IPS DF 6.9 (cell line): ENCODE measurements around the gene TMEM232.
"Not testable (repeated sequence)": the region's sequence is repeated elsewhere in the genome, so short reads cannot be mapped to it uniquely, and the experiment has no call there.

Source experiments
- DNase-seq: peaks from one replicate; pipeline ENCODE4 v3.0.0-alpha.2; 2013; ENCODE audit warnings: low read depth, low spot score
- H3K27ac ChIP-seq: one replicate; pipeline ENCODE4 v1.5.1; 2013; ENCODE audit warnings: low read length, control low read depth
- H3K27me3 ChIP-seq: 2 replicates; pipeline ENCODE4 v1.6.1; 2013; ENCODE audit warnings: mild to moderate bottlenecking, low read length; ENCODE audit not compliant: control insufficient read depth, insufficient read depth
- H3K36me3 ChIP-seq: 2 replicates; pipeline ENCODE4 v1.6.1; 2013; ENCODE audit warnings: low read length; ENCODE audit not compliant: control insufficient read depth, insufficient read depth
- H3K4me1 ChIP-seq: 2 replicates; pipeline ENCODE4 v1.6.1; 2013; ENCODE audit warnings: low read length; ENCODE audit not compliant: control insufficient read depth, insufficient read depth
- H3K4me3 ChIP-seq: 2 replicates; pipeline ENCODE4 v1.5.1; 2013; ENCODE audit warnings: mild to moderate bottlenecking, low read length
- H3K9me3 ChIP-seq: 2 replicates; pipeline ENCODE4 v1.6.1; 2013; ENCODE audit warnings: low read length, inconsistent platforms; ENCODE audit not compliant: control insufficient read depth, insufficient read depth
- WGBS: extraction: QIAGEN DNeasy Blood & Tissue Kit; methylation state at CpG from one replicate; pipeline ENCODE4 v1.1.7; 2013; ENCODE audit warnings: mixed read lengths, missing lambda C conversion rate; ENCODE audit not compliant: insufficient read length, insufficient coverage; 5-methylcytosine and 5-hydroxymethylcytosine counted together

The TMEM232 gene

DNA sequence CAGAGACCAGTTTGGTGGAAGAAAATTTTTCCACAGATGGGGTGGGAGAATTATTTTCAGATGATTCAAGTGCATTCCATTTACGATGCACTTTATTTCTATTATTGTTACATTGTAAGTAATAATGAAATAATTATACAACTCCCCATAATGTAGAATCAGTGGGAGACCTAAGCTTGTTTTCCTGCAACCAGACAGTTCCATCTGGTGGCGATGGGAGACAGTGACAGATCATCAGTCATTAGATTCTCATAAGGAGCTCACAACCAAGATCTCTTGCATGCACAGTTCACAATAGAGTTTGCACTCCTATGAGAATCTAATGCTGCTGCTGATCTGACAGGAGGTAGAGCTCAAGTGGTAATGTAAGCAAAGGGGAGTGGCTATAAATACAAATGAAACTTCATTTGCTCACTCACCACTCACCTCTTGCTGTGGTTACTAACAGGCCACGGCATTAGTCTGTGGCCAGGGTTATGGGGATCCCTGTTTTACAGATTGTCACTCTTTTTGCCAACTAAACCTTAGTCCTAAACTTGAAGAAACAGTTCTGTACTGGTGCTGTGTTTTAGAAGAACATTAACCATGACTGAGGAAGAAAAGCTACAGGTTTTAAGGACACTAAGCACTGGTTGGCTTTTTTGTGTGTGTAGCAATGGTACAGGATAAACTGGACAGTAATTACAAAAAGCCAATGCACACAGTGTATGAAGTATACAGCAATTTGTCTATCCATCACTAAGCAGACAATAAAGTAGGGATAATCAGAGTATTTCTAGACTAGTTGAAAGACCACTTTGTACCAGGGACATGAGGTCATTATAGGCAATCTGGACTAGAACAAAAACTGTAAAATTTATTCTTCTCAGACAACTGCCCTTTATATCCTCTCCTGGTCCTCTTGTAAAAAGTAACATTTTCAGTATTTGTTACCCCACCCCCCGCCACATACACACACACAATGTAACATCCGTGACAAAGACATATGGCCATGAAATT lies 9.9 kb downstream of the TMEM232 start:
- no peak overlapping the region for H3K4me3 ChIP-seq
- H3K36me3 ChIP-seq = no peaks in the 10 kb centered on the region
- H3K4me1 ChIP-seq = no peaks in the 10 kb centered on the region
- H3K27ac ChIP-seq = no peak overlapping the region
- H3K27me3 ChIP-seq = no peaks in the 10 kb centered on the region
- DNase-seq = no peak
- no CpG with 5 or more reads among the region's 5 CpGs for WGBS
- H3K9me3 ChIP-seq = no peaks in the 10 kb centered on the region

DNA sequence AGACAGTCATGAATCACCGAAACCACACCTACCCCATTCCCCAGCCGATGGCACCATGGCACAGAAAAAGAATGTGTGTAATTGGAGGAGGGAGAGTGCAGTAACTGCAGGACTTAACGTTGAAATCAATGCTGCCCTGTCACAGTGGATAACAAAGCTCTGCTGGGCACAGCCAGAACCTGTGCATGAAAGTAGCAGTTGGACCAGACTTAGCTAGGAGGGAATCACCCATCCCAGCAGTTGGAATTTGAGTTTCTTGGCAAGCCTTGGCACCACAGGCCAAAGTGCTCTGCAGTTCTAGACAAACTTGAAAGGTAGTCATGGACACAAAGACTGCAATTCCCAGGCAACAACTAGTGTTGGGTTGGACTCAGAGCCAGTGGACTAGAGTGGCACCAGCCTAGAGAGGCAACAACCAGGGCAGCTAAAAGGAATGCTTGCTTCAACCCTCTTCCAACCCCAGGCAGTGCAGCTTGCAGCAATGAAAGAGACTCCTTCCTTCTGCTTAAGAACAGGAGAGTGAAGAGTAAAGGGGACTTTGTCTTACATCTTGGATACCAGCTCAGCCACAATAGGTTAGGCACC lies 19.1 kb downstream of the TMEM232 start:
- Histone ChIP-seq H3K27ac (no peak overlapping the region), H3K4me3 (no peak overlapping the region), H3K4me1 (no peaks in the 10 kb centered on the region), H3K36me3 (no peaks in the 10 kb centered on the region), H3K27me3 (no peaks in the 10 kb centered on the region), H3K9me3 (no peaks in the 10 kb centered on the region)
- WGBS = no CpG with 5 or more reads among the region's 3 CpGs
- no peak for DNase-seq

DNA sequence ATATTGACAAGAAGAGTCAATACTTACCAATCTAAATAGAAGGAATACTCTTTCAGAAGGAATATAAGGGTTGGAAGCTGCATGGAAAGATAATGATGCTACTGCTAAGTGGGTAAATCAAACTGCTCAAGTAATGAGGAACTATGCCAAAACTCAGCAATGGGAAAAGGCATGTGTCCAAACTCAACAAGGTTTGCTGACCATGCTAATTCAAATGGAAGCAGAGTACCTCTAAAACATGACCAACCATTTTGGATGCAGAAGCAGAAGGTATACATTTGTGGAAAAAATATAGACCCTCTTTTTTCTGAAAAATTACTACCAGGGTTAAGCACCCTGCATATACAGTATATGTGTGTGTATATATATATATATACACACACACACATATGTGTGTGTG lies 21.1 kb downstream of the TMEM232 start:
- no peaks in the 10 kb centered on the region for H3K27me3 ChIP-seq

DNA sequence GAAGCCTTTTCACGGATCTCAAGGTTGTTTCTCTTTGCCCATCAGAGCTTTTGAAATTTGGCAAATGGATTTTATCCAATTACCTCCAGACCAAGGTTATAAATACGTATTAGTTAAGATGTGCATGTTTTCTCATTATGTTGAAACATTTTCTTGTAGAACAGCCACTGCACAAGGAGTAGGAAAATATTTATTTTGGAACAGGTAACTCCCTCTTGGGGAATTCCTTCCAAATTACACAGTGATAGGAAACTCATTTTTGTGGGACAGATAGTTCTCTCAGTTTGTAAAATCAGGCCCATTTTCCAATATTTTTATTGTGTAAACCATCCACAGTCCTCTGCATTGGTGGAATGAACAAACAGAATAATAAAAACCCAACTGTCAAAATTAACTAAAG lies 23.0 kb downstream of the TMEM232 start:
- no peak overlapping the region for H3K27ac ChIP-seq
- no peaks in the 10 kb centered on the region for H3K27me3 ChIP-seq
- no peaks in the 10 kb centered on the region for H3K36me3 ChIP-seq
- DNase-seq = no peak
- H3K4me1 ChIP-seq = no peaks in the 10 kb centered on the region
- WGBS = no CpG with 5 or more reads among the region's 2 CpGs
- no peaks in the 10 kb centered on the region for H3K9me3 ChIP-seq
- no peak overlapping the region for H3K4me3 ChIP-seq

More for the DNA sequence above, 21.1 kb downstream of the TMEM232 start:
- no peak for DNase-seq
- H3K9me3 ChIP-seq = no peaks in the 10 kb centered on the region
- no peaks in the 10 kb centered on the region for H3K36me3 ChIP-seq
- H3K4me3 ChIP-seq = no peak overlapping the region
- H3K27ac ChIP-seq = no peak overlapping the region
- H3K4me1 ChIP-seq = no peaks in the 10 kb centered on the region

DNA sequence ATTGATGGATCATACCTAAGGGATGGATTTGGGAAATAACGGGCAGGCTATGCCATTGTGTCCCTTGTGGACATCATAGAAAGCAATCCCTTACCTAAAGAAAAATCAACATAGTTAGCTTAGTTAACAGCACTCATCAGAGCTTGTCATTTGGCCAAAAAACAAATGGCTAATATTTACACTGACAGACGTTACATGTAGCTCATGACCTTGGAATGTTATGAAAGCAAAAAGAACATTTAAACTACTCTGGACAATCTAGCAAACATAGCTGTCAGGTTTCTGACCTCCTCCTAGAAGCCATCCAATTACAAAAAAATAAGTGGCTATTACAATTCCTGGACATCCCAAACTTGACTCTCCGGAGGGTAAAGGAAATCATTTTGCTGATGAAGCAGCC lies 23.8 kb downstream of the TMEM232 start:
- WGBS = no CpG with 5 or more reads among the region's 3 CpGs
- Histone ChIP-seq H3K27me3 (no peaks in the 10 kb centered on the region), H3K4me3 (no peak overlapping the region), H3K27ac (no peak overlapping the region), H3K9me3 (no peaks in the 10 kb centered on the region), H3K4me1 (no peaks in the 10 kb centered on the region), H3K36me3 (no peaks in the 10 kb centered on the region)
- no peak for DNase-seq

DNA sequence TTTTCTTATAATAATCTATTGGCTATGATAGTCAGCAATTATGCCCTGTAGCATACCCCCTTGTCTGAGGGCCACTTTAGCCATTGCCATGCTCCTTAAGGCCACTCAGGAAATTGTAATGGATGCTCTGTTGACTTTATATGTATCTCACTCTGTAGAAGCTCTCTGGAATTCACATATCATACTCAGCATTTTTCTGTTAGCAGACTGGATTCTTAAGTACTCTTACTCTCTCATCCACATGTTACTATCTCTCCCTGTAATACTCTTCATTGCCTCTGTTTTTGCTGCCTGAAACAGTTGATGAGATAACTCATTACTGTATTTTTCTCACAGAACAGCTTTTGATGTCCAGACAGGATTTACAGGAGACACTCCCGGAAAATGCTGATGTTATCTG lies 24.2 kb downstream of the TMEM232 start:
- no peak for DNase-seq
- Histone ChIP-seq H3K27ac (no peak overlapping the region), H3K4me3 (no peak overlapping the region), H3K27me3 (no peaks in the 10 kb centered on the region), H3K4me1 (no peaks in the 10 kb centered on the region), H3K36me3 (no peaks in the 10 kb centered on the region), H3K9me3 (no peaks in the 10 kb centered on the region)
- WGBS = no CpG with 5 or more reads among the region's 1 CpG

DNA sequence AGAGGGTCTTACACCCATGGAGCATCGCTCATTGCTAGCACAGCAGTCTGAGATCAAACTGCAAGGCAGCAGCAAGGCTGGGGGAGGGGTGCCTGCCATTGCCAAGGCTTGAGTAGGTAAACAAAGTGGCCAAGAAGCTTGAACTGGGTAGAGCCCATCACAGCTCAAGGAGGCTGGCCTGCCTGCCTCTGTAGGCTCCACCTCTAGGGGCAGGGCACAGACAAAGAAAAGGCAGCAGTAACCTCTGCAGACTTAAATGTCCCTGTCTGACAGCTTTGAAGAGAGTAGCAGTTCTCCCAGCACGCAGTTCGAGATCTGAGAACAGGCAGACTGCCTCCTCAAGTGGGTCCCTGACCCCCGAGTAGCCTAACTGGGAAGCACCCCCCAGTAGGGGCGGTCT lies 33.8 kb downstream of the TMEM232 start:
- WGBS = no CpG with 5 or more reads among the region's 5 CpGs

DNA sequence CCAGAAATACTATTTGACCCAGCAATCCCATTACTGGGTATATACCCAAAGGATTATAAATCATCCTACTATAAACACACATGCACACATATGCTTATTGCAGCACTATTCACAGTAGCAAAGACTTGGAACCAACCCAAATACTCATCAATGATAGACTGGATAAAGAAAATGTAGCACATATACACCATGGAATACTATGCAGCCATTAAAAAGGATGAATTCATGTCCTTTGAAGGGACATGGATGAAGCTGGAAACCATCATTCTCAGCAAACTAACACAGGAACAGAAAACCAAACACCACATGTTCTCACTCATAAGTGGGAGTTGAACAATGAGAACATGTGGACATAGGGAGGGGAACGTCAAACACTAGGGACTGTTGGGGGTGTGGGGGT lies 35.9 kb downstream of the TMEM232 start:
- H3K36me3 ChIP-seq, H3K4me1 ChIP-seq, H3K27me3 ChIP-seq, H3K27ac ChIP-seq, H3K9me3 ChIP-seq, H3K4me3 ChIP-seq, DNase-seq: not testable (repeated sequence)
- WGBS = no CpG with 5 or more reads among the region's 1 CpG

More for the DNA sequence above, 33.8 kb downstream of the TMEM232 start:
- H3K4me3 ChIP-seq, H3K9me3 ChIP-seq, H3K4me1 ChIP-seq, H3K27me3 ChIP-seq, H3K36me3 ChIP-seq, H3K27ac ChIP-seq, DNase-seq: not testable (repeated sequence)

DNA sequence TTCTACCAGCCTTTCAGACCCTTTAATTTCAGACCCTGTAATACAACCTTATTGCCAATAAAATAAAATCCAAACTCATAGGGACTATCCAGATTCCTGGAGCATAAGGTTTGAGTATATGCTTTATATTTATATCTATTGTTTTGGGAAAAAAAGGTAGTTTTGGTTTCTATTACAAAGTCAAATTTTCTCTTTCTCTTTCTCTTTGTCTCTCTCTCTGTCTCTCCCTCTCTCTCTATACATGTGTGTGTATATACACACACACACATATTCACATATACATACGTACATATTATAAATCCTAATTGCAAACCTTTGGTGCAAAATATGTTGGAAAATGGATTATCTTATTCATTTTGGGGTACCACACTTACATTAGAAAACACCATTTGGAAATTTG lies 39.0 kb downstream of the TMEM232 start:
- no peak overlapping the region for H3K4me3 ChIP-seq
- no CpG with 5 or more reads among the region's 1 CpG for WGBS
- no peaks in the 10 kb centered on the region for H3K36me3 ChIP-seq
- H3K4me1 ChIP-seq = no peaks in the 10 kb centered on the region
- no peak overlapping the region for H3K27ac ChIP-seq
- DNase-seq = no peak
- no peaks in the 10 kb centered on the region for H3K27me3 ChIP-seq
- H3K9me3 ChIP-seq = no peaks in the 10 kb centered on the region

DNA sequence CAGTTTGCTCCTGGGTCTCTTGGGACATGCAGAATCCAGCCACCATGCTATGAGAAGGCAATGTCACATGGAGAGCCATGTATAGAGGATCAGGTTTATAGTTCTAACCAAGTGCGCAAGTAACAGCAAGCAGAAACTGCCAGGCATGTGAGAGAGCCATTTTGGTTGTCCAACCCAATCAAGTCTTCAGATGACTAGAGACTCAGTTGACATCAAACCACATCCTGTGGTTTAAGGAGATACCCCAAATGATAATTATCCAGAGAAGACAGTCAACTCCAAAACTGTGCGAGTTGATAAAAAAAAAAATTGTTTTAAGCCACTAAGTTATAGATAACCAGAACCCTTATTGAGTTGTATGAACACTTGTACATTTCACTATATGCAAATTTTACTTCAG lies 40.2 kb downstream of the TMEM232 start:
- no peaks in the 10 kb centered on the region for H3K4me1 ChIP-seq
- DNase-seq = no peak
- H3K4me3 ChIP-seq = no peak overlapping the region
- no peaks in the 10 kb centered on the region for H3K36me3 ChIP-seq
- no peaks in the 10 kb centered on the region for H3K9me3 ChIP-seq
- no peaks in the 10 kb centered on the region for H3K27me3 ChIP-seq
- WGBS = no CpG with 5 or more reads among the region's 2 CpGs
- H3K27ac ChIP-seq = no peak overlapping the region

DNA sequence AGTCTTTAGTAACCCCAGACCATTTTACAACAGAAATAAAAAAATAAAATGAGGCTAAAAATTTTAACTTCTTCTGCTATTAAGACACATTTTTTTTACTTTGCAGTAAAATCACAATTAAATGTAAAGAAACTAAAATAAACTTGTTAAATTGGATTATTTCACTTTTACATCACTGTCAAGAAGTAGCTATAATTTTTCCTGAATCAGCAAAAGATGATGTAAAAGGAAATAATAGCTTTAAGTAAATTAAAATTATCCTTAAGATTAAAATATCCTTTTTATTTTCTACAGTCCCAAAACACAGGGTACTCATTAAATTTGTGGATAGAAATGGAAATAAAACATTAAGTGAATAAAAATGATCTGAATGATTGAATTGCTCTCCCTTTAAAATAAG lies 44.5 kb downstream of the TMEM232 start:
- H3K4me1 ChIP-seq = no peaks in the 10 kb centered on the region
- no peak overlapping the region for H3K27ac ChIP-seq
- no peaks in the 10 kb centered on the region for H3K36me3 ChIP-seq
- H3K9me3 ChIP-seq = no peaks in the 10 kb centered on the region
- no peak for DNase-seq
- H3K4me3 ChIP-seq = no peak overlapping the region
- no peaks in the 10 kb centered on the region for H3K27me3 ChIP-seq
